Thoracic aorta (tissue), 2 donors: ENCODE data around the gene RHOF. TPM values are rescaled to one million over a fixed set of nuclear protein-coding genes. Genes with fewer than 3 reads are reported as not detected.

Source experiments
- ATAC-seq: fragments of 150-250 bp; one replicate; pipeline ENCODE4 v1.8.0; 2017; ENCODE audit warnings: low read depth; ENCODE audit not compliant: insufficient number of reproducible peaks, low FRiP score
- DNase-seq: peaks from one replicate; pipeline ENCODE4 v3.0.0-alpha.2; 2020; ENCODE audit warnings: low spot score
- H3K27ac ChIP-seq, 2 donors: fragments of 200-600 bp; sonication (generic); 1 replicate in 1 of 2; 2 replicates in 1 of 2; pipeline ENCODE4 v1.5.1; 2016; ENCODE audit warnings: mild to moderate bottlenecking in 2 of 2, moderate library complexity in 2 of 2
- H3K27me3 ChIP-seq: fragments of 200-600 bp; sonication (generic); replicated peaks from 2 replicates; pipeline ENCODE4 v1.6.0; 2016; ENCODE audit warnings: mild to moderate bottlenecking; ENCODE audit not compliant: insufficient read depth
- H3K36me3 ChIP-seq: fragments of 200-600 bp; sonication (generic); one replicate; pipeline ENCODE4 v1.5.1; 2016
- H3K4me1 ChIP-seq, 2 donors: fragments of 200-600 bp; sonication (generic); 1 replicate in 1 of 2; 2 replicates in 1 of 2; pipeline versions ENCODE4 v1.5.1 to v1.6.0; 2016; ENCODE audit warnings: low read depth in 2 of 2, mild to moderate bottlenecking in 1 of 2; ENCODE audit not compliant: control insufficient read depth in 1 of 2
- H3K4me3 ChIP-seq: fragments of 200-600 bp; sonication (generic); 2 replicates; pipeline ENCODE4 v1.5.1; 2016; ENCODE audit warnings: mild to moderate bottlenecking
- H3K9me3 ChIP-seq: fragments of 200-600 bp; sonication (generic); 2 replicates; pipeline ENCODE4 v1.5.1; 2016
- CTCF ChIP-seq: fragments of 200-600 bp; sonication (generic); IDR thresholded peaks from one replicate; pipeline ENCODE4 v1.5.1; 2019; ENCODE audit warnings: antibody characterized with exemption
- total RNA-seq, 2 donors: library from RNA; depleted of rRNA; stranded (reverse); fragments of >200 nt; gene quantifications; one replicate each; pipeline versions ENCODE4 v1.1.0 to v1.2.3, GENCODE V29; 2016

Gene RHOF
- total RNA-seq, 2 donors from 2014 or later: 12.0 to 30.2 TPM

- no peak for DNase-seq
- no peaks in the 10 kb centered on the region for H3K9me3 ChIP-seq
- peak; percentile 84 for TF ChIP-seq CTCF
- ATAC-seq: peak; percentile 42
- H3K27ac ChIP-seq: peak overlapping the region in 1 of 2 donors; percentile 22
- H3K4me3 ChIP-seq: peak overlapping the region; percentile 44
- H3K27me3 ChIP-seq: no peaks in the 10 kb centered on the region
- no peaks in the 10 kb centered on the region for H3K36me3 ChIP-seq
- H3K4me1 ChIP-seq: peaks cover 8 to 18% of the 10 kb centered on the region in 2 donors
Observed at GRCh38 chr12:121773011-121773777, 20.3 kb downstream of the RHOF start.

DNA sequence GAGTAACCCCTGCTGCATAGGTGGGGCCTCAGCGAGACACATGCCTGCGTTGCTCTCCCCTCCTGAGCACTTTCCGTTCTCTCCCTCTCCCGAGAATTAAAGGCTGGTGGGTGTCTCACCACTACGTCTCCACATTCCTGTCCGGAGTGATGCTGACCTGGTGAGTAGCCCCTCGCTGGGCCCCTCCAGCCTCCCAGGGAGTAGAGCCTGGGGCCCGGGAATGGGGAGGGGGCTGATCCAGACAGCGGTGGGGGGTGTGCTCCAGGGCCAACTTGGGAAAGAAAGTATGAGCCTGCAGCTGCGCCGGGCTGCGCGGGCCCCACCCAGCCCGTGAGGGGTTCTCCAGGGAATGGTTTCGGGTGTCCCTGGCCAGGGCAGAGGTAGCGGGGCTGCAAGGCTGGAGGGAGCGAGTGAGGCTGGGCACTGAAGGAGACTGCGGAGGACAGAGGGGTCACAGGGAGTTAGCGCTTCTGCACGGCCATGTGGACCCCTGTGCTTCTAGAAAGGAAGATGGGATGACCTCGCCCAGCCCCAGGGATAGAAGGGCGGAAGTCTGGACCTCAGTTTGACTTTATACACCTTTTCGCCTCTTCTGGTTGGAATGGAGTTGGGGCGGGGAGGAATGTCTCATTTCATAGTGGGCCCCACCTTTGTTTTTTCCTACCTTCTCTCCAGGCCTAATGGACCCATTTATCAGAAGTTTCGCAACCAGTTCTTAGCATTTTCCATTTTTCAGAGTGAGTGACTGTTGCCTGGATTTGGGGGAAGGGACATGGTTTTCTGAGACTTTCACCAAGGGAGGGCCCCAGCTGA, 22.5 kb downstream of the RHOF start:
- Histone ChIP-seq H3K9me3 (no peaks in the 10 kb centered on the region), H3K4me3 (no peak overlapping the region), H3K27me3 (no peaks in the 10 kb centered on the region), H3K4me1 (peaks cover 11 to 37% of the 10 kb centered on the region in 2 donors), H3K27ac (no peak overlapping the region), H3K36me3 (no peaks in the 10 kb centered on the region)
- ATAC-seq (no peak), DNase-seq (no peak)
- TF ChIP-seq CTCF: no peak

GRCh38 chr12:121770388-121770787, 23.1 kb downstream of the RHOF start:
- DNase-seq (no peak), ATAC-seq (no peak)
- Histone ChIP-seq H3K9me3 (no peaks in the 10 kb centered on the region), H3K27me3 (no peaks in the 10 kb centered on the region), H3K4me1 (peaks cover 11 to 37% of the 10 kb centered on the region in 2 donors), H3K27ac (no peak overlapping the region), H3K4me3 (no peak overlapping the region), H3K36me3 (no peaks in the 10 kb centered on the region)
- no peak for TF ChIP-seq CTCF

DNA sequence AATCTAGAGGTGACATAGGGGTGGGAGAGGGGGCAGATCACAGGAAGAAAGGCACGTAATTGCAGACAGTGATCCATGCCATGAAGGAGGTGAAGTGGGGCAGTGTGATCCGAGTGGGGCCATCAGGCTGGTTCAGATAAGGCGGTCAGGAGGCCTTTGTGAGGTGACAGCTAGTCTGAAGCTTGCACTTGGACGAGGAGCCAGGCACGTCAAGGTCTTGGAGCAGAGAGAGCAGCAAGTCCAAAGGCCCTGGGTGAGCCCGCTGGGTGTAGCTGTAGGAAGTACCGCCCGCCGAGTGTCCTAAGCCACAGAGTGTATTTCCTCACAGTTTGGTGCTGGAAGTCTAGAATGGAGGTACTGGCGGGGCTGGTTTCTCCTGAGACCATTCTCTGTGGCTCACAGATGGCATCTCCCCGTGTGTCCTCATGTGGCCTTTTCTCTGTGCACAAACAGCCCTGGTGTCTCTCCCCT, 23.6 kb downstream of the RHOF start:
- Histone ChIP-seq H3K4me3 (no peak overlapping the region), H3K9me3 (no peaks in the 10 kb centered on the region), H3K27ac (no peak overlapping the region), H3K27me3 (no peaks in the 10 kb centered on the region), H3K36me3 (no peaks in the 10 kb centered on the region), H3K4me1 (peaks cover 11 to 37% of the 10 kb centered on the region in 2 donors)
- DNase-seq (no peak), ATAC-seq (no peak)
- TF ChIP-seq CTCF: no peak

- DNase-seq (no peak), ATAC-seq (no peak)
- Histone ChIP-seq H3K27ac (no peak overlapping the region), H3K27me3 (no peaks in the 10 kb centered on the region), H3K9me3 (no peaks in the 10 kb centered on the region), H3K4me3 (no peak overlapping the region), H3K36me3 (no peaks in the 10 kb centered on the region), H3K4me1 (peaks cover 11 to 37% of the 10 kb centered on the region in 2 donors)
- no peak for TF ChIP-seq CTCF
Observed at GRCh38 chr12:121769297-121769830, 24.1 kb downstream of the RHOF start.
